Hepatocyte (in vitro differentiated cells): ENCODE data around the gene AGBL4. TPM values are rescaled to one million over a fixed set of nuclear protein-coding genes. Genes with fewer than 3 reads are reported as not detected.
A peak's percentile ranks its signal among the peaks of the same experiment; 100 is the strongest.

ENCODE experiments used
- DNase-seq: peaks from one replicate; pipeline ENCODE4 v3.0.0-alpha.2; 2016; ENCODE audit warnings: low spot score
- H2AFZ ChIP-seq: fragments of 200-600 bp; sonication (generic); 2 replicates; pipeline ENCODE4 v1.6.0; 2016; ENCODE audit warnings: antibody characterized with exemption, mild to moderate bottlenecking
- H3K27ac ChIP-seq: fragments of 200-600 bp; sonication (generic); 2 replicates; pipeline ENCODE4 v1.5.1; 2016; ENCODE audit warnings: mild to moderate bottlenecking
- H3K27me3 ChIP-seq: fragments of 200-600 bp; sonication (generic); 2 replicates; pipeline ENCODE4 v1.6.1; 2016
- H3K36me3 ChIP-seq: fragments of 200-600 bp; sonication (generic); replicated peaks from 2 replicates; pipeline ENCODE4 v1.5.1; 2016; ENCODE audit warnings: low read depth; ENCODE audit not compliant: insufficient read depth
- H3K4me1 ChIP-seq: fragments of 200-600 bp; sonication (generic); 2 replicates; pipeline ENCODE4 v1.5.1; 2016; ENCODE audit warnings: mild to moderate bottlenecking, moderate library complexity; ENCODE audit not compliant: insufficient read depth
- H3K4me2 ChIP-seq: fragments of 200-600 bp; sonication (generic); 2 replicates; pipeline ENCODE4 v1.6.0; 2016
- H3K4me3 ChIP-seq: fragments of 200-600 bp; sonication (generic); 2 replicates; pipeline ENCODE4 v1.5.1; 2016; ENCODE audit warnings: mild to moderate bottlenecking
- H3K79me2 ChIP-seq: fragments of 200-600 bp; sonication (generic); 2 replicates; pipeline ENCODE4 v1.6.0; 2017; ENCODE audit warnings: mild to moderate bottlenecking
- H3K9me2 ChIP-seq: fragments of 200-600 bp; sonication (generic); replicated peaks from 2 replicates; pipeline ENCODE4 v1.6.0; 2017; ENCODE audit warnings: mild to moderate bottlenecking; ENCODE audit not compliant: insufficient read depth
- H3K9me3 ChIP-seq: fragments of 200-600 bp; sonication (generic); 2 replicates; pipeline ENCODE4 v1.5.1; 2016; ENCODE audit warnings: low read depth, mild to moderate bottlenecking
- H4K20me1 ChIP-seq: fragments of 200-600 bp; sonication (generic); 2 replicates; pipeline ENCODE4 v1.6.0; 2016; ENCODE audit warnings: mild to moderate bottlenecking; ENCODE audit not compliant: insufficient read depth, poor library complexity, severe bottlenecking
- CTCF ChIP-seq: fragments of 200-600 bp; sonication (generic); IDR thresholded peaks from 2 replicates; pipeline ENCODE4 v1.5.1; 2016; ENCODE audit warnings: antibody characterized with exemption, mild to moderate bottlenecking; ENCODE audit not compliant: poor library complexity
- EZH2 ChIP-seq: fragments of 200-600 bp; sonication (generic); IDR thresholded peaks from 2 replicates; pipeline ENCODE4 v1.6.1; 2016; ENCODE audit warnings: antibody characterized with exemption, mild to moderate bottlenecking, borderline replicate concordance
- EZH2phosphoT487 ChIP-seq: fragments of 200-600 bp; sonication (generic); IDR thresholded peaks from one replicate; pipeline ENCODE4 v1.6.1; 2018; ENCODE audit warnings: antibody characterized with exemption, mild to moderate bottlenecking, low read depth, moderate library complexity; ENCODE audit not compliant: unreplicated experiment, severe bottlenecking
- WGBS: methylation state at CpG from one replicate; pipeline ENCODE4 v1.1.6; 2016; ENCODE audit warnings: low lambda C conversion rate; ENCODE audit errors: missing lambda C conversion rate; 5-methylcytosine and 5-hydroxymethylcytosine counted together
- polyA plus RNA-seq: library from polyadenylated mRNA; unstranded; fragments of >200 nt; fragmentation: Nextera tagmentation; extraction: Ambion mirVana; gene quantifications from 2 replicates; pipeline ENCODE4 v1.2.1, GENCODE V29; 2016
- total RNA-seq: library from RNA; depleted of rRNA; stranded (reverse); fragments of >200 nt; gene quantifications from 2 replicates; pipeline ENCODE4 v1.2.3, GENCODE V29; 2014

Gene AGBL4
- total and polyA plus RNA-seq, 2 experiments from 2014 or later = 0.50 to 0.73 TPM

- H3K4me2 ChIP-seq = no peak overlapping the region
Observed at GRCh38 chr1:50048791-50049190, 25.0 kb upstream of the AGBL4 start.

GRCh38 chr1:50047916-50048694 lies 24.4 kb upstream of the AGBL4 start:
- Histone ChIP-seq H3K27me3 (no peaks in the 10 kb centered on the region), H3K9me2 (no peaks in the 10 kb centered on the region), H3K79me2 (no peaks in the 10 kb centered on the region), H3K4me3 (no peak overlapping the region), H3K36me3 (no peaks in the 10 kb centered on the region), H3K27ac (no peak overlapping the region), H3K9me3 (no peaks in the 10 kb centered on the region), H2AFZ (no peak overlapping the region), H3K4me2 (no peak overlapping the region), H3K4me1 (no peaks in the 10 kb centered on the region), H4K20me1 (no peaks in the 10 kb centered on the region)
- WGBS = 56% methylated on average over 58 of the region's 72 CpGs
- no peak for TF ChIP-seq EZH2phosphoT487
- peak; percentile 5 for TF ChIP-seq CTCF
- no peak for DNase-seq

More at GRCh38 chr1:50048791-50049190, 25.0 kb upstream of the AGBL4 start:
- Histone ChIP-seq H4K20me1 (no peaks in the 10 kb centered on the region), H3K27ac (no peak overlapping the region), H2AFZ (no peak overlapping the region), H3K79me2 (no peaks in the 10 kb centered on the region), H3K9me3 (no peaks in the 10 kb centered on the region), H3K27me3 (no peaks in the 10 kb centered on the region), H3K4me3 (no peak overlapping the region), H3K9me2 (no peaks in the 10 kb centered on the region), H3K36me3 (no peaks in the 10 kb centered on the region), H3K4me1 (no peaks in the 10 kb centered on the region)
- no peak for DNase-seq
- TF ChIP-seq EZH2phosphoT487 (no peak), CTCF (no peak), EZH2 (no peak)
- 55% methylated on average over 2 of the region's 2 CpGs for WGBS

GRCh38 chr1:50038237-50038809 lies 14.6 kb upstream of the AGBL4 start:
- Histone ChIP-seq H3K4me2 (no peak overlapping the region), H3K9me3 (no peaks in the 10 kb centered on the region), H3K36me3 (no peaks in the 10 kb centered on the region), H3K27me3 (no peaks in the 10 kb centered on the region), H3K79me2 (no peaks in the 10 kb centered on the region), H2AFZ (no peak overlapping the region), H3K4me3 (no peak overlapping the region), H4K20me1 (no peaks in the 10 kb centered on the region), H3K4me1 (no peaks in the 10 kb centered on the region), H3K9me2 (no peaks in the 10 kb centered on the region), H3K27ac (no peak overlapping the region)
- DNase-seq = no peak
- 62% methylated on average over 5 of the region's 5 CpGs for WGBS
- TF ChIP-seq EZH2phosphoT487 (no peak), EZH2 (no peak), CTCF (no peak)
